NT2/D1 (cell line): ENCODE results near the gene LACTB.

ENCODE experiments used
- SUZ12 ChIP-seq: IDR thresholded peaks from 2 replicates; pipeline ENCODE4 v1.6.1; 2011; ENCODE audit not compliant: insufficient read length, insufficient read depth; ENCODE audit errors: extremely low read depth
- YY1 ChIP-seq: IDR thresholded peaks from 2 replicates; pipeline ENCODE4 v1.6.1; 2011; ENCODE audit not compliant: insufficient read length, insufficient read depth
- ZNF274 ChIP-seq: IDR thresholded peaks from 2 replicates; pipeline ENCODE4 v1.6.1; 2011; ENCODE audit warnings: mild to moderate bottlenecking, low read depth, low read length

- no peak for TF ChIP-seq YY1
- TF ChIP-seq ZNF274 = no peak
- TF ChIP-seq SUZ12 = no peak
Observed at GRCh38 chr15:63112871-63113270, 8.8 kb upstream of the LACTB start.
